ENCODE measurements around the gene TSPAN5. TPM values are rescaled to one million over a fixed set of nuclear protein-coding genes. Genes with fewer than 3 reads are reported as not detected.

Gene TSPAN5
- total and polyA plus RNA-seq, 2 experiments from 2014 or later = 22.4 to 35.9 TPM

DNA sequence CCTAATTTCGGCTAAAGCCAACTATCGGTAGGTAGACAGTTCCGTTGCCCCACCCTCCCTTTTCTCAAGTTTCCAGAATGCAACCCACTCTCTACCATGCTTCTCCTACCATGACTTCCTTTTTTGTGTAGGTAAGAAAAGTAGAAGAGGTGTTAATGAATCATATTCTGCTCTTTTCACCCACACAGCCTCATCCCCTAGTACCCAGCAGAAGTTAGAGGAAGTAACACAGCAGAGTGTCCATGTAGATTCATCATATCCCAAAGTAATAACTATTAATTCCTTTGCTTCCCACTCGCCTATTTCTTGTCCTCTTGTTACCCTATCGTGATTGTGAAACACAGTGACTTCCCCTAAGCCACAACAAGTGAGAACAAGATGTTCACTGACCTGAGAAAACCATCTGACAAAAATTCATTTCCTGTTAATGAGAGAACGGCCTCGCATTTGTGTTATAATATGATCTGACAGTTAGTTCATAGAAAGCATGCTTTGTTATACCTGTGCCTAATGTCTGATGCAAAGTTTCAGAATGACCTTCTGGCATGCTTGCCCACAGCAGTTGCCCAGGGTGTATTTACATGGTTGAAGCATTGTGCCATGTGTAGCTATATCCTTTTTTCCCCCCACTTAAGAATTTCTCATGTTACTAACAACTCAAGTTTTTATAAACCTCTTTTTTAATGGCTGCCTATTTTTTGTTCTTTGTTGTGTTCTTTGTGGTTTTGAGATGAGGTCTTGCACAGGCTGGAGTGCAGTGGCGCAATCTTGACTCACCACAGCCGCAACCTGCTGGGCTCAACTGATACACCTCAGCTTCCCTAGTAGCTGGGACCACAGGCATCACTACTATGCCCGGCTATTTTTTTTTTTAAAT lies 211.7 kb downstream of the TSPAN5 start:
- H3K36me3 ChIP-seq (replicated peaks; ENCODE audit: insufficient read depth, low read depth) = no peaks in the 10 kb centered on the region
- H3K4me2 ChIP-seq = no peak overlapping the region
- no peaks in the 10 kb centered on the region for H3K9me2 ChIP-seq (replicated peaks; ENCODE audit: insufficient read depth)
- no peak overlapping the region for H3K4me3 ChIP-seq
- H3K79me2 ChIP-seq = no peaks in the 10 kb centered on the region
- TF ChIP-seq, protein P1, sequence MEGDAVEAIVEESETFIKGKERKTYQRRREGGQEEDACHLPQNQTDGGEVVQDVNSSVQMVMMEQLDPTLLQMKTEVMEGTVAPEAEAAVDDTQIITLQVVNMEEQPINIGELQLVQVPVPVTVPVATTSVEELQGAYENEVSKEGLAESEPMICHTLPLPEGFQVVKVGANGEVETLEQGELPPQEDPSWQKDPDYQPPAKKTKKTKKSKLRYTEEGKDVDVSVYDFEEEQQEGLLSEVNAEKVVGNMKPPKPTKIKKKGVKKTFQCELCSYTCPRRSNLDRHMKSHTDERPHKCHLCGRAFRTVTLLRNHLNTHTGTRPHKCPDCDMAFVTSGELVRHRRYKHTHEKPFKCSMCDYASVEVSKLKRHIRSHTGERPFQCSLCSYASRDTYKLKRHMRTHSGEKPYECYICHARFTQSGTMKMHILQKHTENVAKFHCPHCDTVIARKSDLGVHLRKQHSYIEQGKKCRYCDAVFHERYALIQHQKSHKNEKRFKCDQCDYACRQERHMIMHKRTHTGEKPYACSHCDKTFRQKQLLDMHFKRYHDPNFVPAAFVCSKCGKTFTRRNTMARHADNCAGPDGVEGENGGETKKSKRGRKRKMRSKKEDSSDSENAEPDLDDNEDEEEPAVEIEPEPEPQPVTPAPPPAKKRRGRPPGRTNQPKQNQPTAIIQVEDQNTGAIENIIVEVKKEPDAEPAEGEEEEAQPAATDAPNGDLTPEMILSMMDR (IDR thresholded peaks at IDR 0.05; ENCODE audit: poor library complexity) = no peak
- no peak for TF ChIP-seq EZH2 (IDR thresholded peaks at IDR 0.05; ENCODE audit: borderline replicate concordance)
- DNase-seq (ENCODE audit: low spot score) = no peak
- no peaks in the 10 kb centered on the region for H4K20me1 ChIP-seq (ENCODE audit: insufficient read depth, poor library complexity, severe bottlenecking)
- H3K4me1 ChIP-seq (ENCODE audit: insufficient read depth) = peaks cover 17% of the 10 kb centered on the region
- 94% methylated on average over 10 of the region's 10 CpGs for WGBS (ENCODE audit: low lambda C conversion rate, missing lambda C conversion rate)
- H3K9me3 ChIP-seq (ENCODE audit: low read depth) = no peaks in the 10 kb centered on the region
- H3K27ac ChIP-seq = peak overlapping the region; percentile 12
- no peaks in the 10 kb centered on the region for H3K27me3 ChIP-seq
- H2AFZ ChIP-seq = no peak overlapping the region

DNA sequence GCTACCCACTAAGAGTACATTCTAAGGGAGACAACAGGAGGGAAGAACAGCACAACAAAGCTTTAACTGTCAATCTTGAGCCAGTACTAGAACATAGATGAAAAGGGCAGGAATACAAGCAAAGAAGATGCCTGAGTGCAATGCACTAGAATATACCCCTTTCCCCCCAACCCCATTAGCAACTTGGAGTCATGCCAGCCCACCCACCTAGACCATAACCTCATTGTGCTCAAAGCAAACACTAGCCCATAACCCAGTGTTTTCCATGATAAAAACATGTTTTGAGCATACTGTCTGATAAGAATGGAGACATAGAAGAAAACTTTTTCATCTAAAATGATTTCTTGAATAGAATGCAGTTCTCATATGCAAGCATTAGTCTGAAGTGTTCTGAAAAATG lies 214.0 kb downstream of the TSPAN5 start:
- Histone ChIP-seq H3K9me2 (replicated peaks; ENCODE audit: insufficient read depth) (no peaks in the 10 kb centered on the region), H3K4me2 (no peak overlapping the region), H3K79me2 (no peaks in the 10 kb centered on the region), H2AFZ (no peak overlapping the region), H4K20me1 (ENCODE audit: insufficient read depth, poor library complexity, severe bottlenecking) (no peaks in the 10 kb centered on the region), H3K9me3 (ENCODE audit: low read depth) (no peaks in the 10 kb centered on the region), H3K27ac (no peak overlapping the region), H3K36me3 (replicated peaks; ENCODE audit: insufficient read depth, low read depth) (no peaks in the 10 kb centered on the region), H3K27me3 (no peaks in the 10 kb centered on the region), H3K4me1 (ENCODE audit: insufficient read depth) (peaks cover 5% of the 10 kb centered on the region), H3K4me3 (no peak overlapping the region)
- no peak for DNase-seq (ENCODE audit: low spot score)
- TF ChIP-seq EZH2phosphoT487 (IDR thresholded peaks at IDR 0.05; ENCODE audit: low read depth, severe bottlenecking, unreplicated experiment) (no peak), EZH2 (IDR thresholded peaks at IDR 0.05; ENCODE audit: borderline replicate concordance) (no peak)
- TF ChIP-seq, protein P1 (IDR thresholded peaks at IDR 0.05; ENCODE audit: poor library complexity) = no peak

DNA sequence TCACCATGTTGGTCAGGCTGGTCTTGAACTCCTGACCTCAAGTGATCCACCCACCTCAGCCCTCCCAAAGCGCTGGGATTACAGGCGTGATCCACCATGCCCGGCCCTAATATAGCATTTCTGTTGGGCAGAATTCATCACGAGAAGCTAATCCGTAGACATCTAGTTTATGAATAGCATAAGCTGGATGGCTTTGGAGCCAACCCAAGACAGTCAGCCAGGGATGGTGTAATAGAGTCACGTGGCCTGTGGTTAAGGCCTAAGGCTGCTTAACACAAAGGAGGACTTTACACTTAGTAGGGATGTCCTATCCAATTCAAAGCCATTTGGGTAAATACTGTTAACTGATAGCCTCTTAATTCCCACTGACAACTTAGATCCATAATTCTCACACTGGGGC lies 223.6 kb downstream of the TSPAN5 start:
- H4K20me1 ChIP-seq (ENCODE audit: insufficient read depth, poor library complexity, severe bottlenecking) = no peaks in the 10 kb centered on the region
- H3K4me2 ChIP-seq = no peak overlapping the region
- H3K4me1 ChIP-seq (ENCODE audit: insufficient read depth) = no peaks in the 10 kb centered on the region
- H3K27ac ChIP-seq = no peak overlapping the region
- no peaks in the 10 kb centered on the region for H3K9me3 ChIP-seq (ENCODE audit: low read depth)
- no peaks in the 10 kb centered on the region for H3K27me3 ChIP-seq
- H3K79me2 ChIP-seq = no peaks in the 10 kb centered on the region
- no peaks in the 10 kb centered on the region for H3K9me2 ChIP-seq (replicated peaks; ENCODE audit: insufficient read depth)
- H3K36me3 ChIP-seq (replicated peaks; ENCODE audit: insufficient read depth, low read depth) = no peaks in the 10 kb centered on the region
- no peak for TF ChIP-seq EZH2phosphoT487 (IDR thresholded peaks at IDR 0.05; ENCODE audit: low read depth, severe bottlenecking, unreplicated experiment)
- no peak for TF ChIP-seq EZH2 (IDR thresholded peaks at IDR 0.05; ENCODE audit: borderline replicate concordance)
- TF ChIP-seq, protein P1 (IDR thresholded peaks at IDR 0.05; ENCODE audit: poor library complexity) = no peak
- 100% methylated on average over 6 of the region's 6 CpGs for WGBS (ENCODE audit: low lambda C conversion rate, missing lambda C conversion rate)
- no peak overlapping the region for H3K4me3 ChIP-seq
- no peak overlapping the region for H2AFZ ChIP-seq
- DNase-seq (ENCODE audit: low spot score) = no peak

All from hepatocyte (in vitro differentiated cells).